ENCODE measurements around the gene CFAP20DC.

Gene CFAP20DC

DNA sequence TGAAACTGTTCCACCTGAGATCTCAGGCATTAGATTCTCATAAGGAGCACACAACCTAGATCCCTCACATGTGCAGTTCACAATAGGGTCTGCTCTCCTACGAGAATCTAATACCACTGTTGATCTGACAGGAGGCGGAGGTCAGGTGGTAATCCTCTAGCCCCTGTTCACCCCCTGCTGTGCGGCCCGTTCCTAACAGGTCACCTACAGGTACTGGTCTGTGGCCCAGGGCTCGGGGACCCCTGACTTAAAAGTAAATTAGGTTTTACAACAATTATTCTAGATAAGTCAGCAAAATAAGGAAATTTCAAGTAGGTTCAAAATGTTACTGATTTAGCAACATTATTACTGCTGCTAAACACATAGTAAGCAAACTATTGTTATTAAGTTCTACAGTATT, 58.2 kb downstream of the CFAP20DC start:
- H3F3A ChIP-seq (ENCODE audit: insufficient read depth, low read length), result no peaks in the 10 kb centered on the region
- H4K20me1 ChIP-seq (ENCODE audit: insufficient read depth, low read length), result no peaks in the 10 kb centered on the region
- TF ChIP-seq EZH2 (optimal IDR thresholded peaks at IDR 0.05; ENCODE audit: low read depth, low read length) (no peak), EZH2phosphoT487 (IDR thresholded peaks at IDR 0.05; ENCODE audit: low read length) (no peak)
- TF ChIP-seq, protein P1, sequence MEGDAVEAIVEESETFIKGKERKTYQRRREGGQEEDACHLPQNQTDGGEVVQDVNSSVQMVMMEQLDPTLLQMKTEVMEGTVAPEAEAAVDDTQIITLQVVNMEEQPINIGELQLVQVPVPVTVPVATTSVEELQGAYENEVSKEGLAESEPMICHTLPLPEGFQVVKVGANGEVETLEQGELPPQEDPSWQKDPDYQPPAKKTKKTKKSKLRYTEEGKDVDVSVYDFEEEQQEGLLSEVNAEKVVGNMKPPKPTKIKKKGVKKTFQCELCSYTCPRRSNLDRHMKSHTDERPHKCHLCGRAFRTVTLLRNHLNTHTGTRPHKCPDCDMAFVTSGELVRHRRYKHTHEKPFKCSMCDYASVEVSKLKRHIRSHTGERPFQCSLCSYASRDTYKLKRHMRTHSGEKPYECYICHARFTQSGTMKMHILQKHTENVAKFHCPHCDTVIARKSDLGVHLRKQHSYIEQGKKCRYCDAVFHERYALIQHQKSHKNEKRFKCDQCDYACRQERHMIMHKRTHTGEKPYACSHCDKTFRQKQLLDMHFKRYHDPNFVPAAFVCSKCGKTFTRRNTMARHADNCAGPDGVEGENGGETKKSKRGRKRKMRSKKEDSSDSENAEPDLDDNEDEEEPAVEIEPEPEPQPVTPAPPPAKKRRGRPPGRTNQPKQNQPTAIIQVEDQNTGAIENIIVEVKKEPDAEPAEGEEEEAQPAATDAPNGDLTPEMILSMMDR (IDR thresholded peaks at IDR 0.05; ENCODE audit: low read length), result no peak
- no peak overlapping the region for H2AFZ ChIP-seq (ENCODE audit: low read length)
- H3K4me2 ChIP-seq (ENCODE audit: low read depth, low read length), result no peak overlapping the region
- H3K79me2 ChIP-seq (ENCODE audit: low read length), result no peaks in the 10 kb centered on the region
- no peak for DNase-seq
- no peaks in the 10 kb centered on the region for H3K36me3 ChIP-seq (replicated peaks; ENCODE audit: insufficient read depth, low read length)
- H3K27ac ChIP-seq (ENCODE audit: low read length), result no peak overlapping the region
- no peak overlapping the region for H3K9ac ChIP-seq (ENCODE audit: low read length)
- H3K4me3 ChIP-seq (ENCODE audit: low read length), result no peak overlapping the region
- H3K9me2 ChIP-seq (replicated peaks; ENCODE audit: insufficient read depth, low read length), result no peaks in the 10 kb centered on the region
- H3K4me1 ChIP-seq (ENCODE audit: low read length), result no peaks in the 10 kb centered on the region
- H3K27me3 ChIP-seq (replicated peaks; ENCODE audit: insufficient read depth, low read length), result no peaks in the 10 kb centered on the region
- H3K9me3 ChIP-seq (replicated peaks; ENCODE audit: insufficient read depth, low read length), result no peaks in the 10 kb centered on the region

DNA sequence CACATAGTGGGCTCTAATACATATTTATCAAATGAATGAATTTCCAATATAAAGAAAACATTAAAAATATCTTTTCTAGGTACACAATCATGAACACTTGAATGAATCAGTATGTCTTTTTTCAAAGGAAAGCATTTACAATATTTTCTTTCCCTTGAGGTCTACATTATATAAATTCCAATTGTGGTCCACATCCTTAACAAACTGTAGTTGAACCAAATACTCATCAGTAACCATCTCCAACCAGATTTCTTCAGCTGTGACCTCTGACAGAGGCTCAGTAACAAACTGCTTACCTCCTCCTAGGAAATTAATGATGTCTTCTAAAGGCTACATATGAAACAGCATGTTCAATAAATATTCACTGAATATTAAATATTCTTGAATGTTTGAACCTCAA, 58.8 kb downstream of the CFAP20DC start:
- H3K4me3 ChIP-seq (ENCODE audit: low read length), result no peak overlapping the region
- no peaks in the 10 kb centered on the region for H4K20me1 ChIP-seq (ENCODE audit: insufficient read depth, low read length)
- H3K9me2 ChIP-seq (replicated peaks; ENCODE audit: insufficient read depth, low read length), result no peaks in the 10 kb centered on the region
- H3K27me3 ChIP-seq (replicated peaks; ENCODE audit: insufficient read depth, low read length), result no peaks in the 10 kb centered on the region
- TF ChIP-seq, protein P1 (IDR thresholded peaks at IDR 0.05; ENCODE audit: low read length), result no peak
- no peak for TF ChIP-seq EZH2 (optimal IDR thresholded peaks at IDR 0.05; ENCODE audit: low read depth, low read length)
- TF ChIP-seq EZH2phosphoT487 (IDR thresholded peaks at IDR 0.05; ENCODE audit: low read length), result no peak
- H3K27ac ChIP-seq (ENCODE audit: low read length), result no peak overlapping the region
- H3K36me3 ChIP-seq (replicated peaks; ENCODE audit: insufficient read depth, low read length), result no peaks in the 10 kb centered on the region
- no peaks in the 10 kb centered on the region for H3K9me3 ChIP-seq (replicated peaks; ENCODE audit: insufficient read depth, low read length)
- no peak overlapping the region for H3K9ac ChIP-seq (ENCODE audit: low read length)
- no peak overlapping the region for H2AFZ ChIP-seq (ENCODE audit: low read length)
- no peak for DNase-seq
- no peak overlapping the region for H3K4me2 ChIP-seq (ENCODE audit: low read depth, low read length)
- no peaks in the 10 kb centered on the region for H3F3A ChIP-seq (ENCODE audit: insufficient read depth, low read length)
- no peaks in the 10 kb centered on the region for H3K79me2 ChIP-seq (ENCODE audit: low read length)
- no peaks in the 10 kb centered on the region for H3K4me1 ChIP-seq (ENCODE audit: low read length)

DNA sequence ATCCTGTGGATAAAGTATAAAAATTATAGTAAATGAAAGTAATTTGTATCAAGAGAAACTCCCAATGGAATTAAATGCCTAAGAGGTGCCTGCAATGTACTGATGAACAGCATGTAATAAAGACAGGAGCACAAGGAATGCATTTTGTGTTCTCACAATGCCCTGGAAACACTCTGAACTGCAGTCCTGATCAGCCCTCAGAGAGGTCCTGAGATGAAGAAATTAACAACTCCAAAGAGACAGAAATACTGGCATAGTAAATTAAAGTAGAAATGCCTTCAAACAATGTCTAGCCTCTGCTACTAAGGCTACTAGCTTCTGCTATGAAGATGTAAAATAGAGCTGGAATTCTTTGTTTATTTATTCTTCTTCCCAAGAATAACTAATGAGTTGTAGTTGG, 59.9 kb downstream of the CFAP20DC start:
- DNase-seq, result no peak
- Histone ChIP-seq H3K4me1 (ENCODE audit: low read length) (no peaks in the 10 kb centered on the region), H3K9me3 (replicated peaks; ENCODE audit: insufficient read depth, low read length) (no peaks in the 10 kb centered on the region), H3K79me2 (ENCODE audit: low read length) (no peaks in the 10 kb centered on the region), H3F3A (ENCODE audit: insufficient read depth, low read length) (no peaks in the 10 kb centered on the region), H3K9me2 (replicated peaks; ENCODE audit: insufficient read depth, low read length) (no peaks in the 10 kb centered on the region), H3K9ac (ENCODE audit: low read length) (no peak overlapping the region), H3K4me3 (ENCODE audit: low read length) (no peak overlapping the region), H3K27ac (ENCODE audit: low read length) (no peak overlapping the region), H4K20me1 (ENCODE audit: insufficient read depth, low read length) (no peaks in the 10 kb centered on the region), H3K36me3 (replicated peaks; ENCODE audit: insufficient read depth, low read length) (no peaks in the 10 kb centered on the region), H3K4me2 (ENCODE audit: low read depth, low read length) (no peak overlapping the region), H2AFZ (ENCODE audit: low read length) (no peak overlapping the region), H3K27me3 (replicated peaks; ENCODE audit: insufficient read depth, low read length) (no peaks in the 10 kb centered on the region)
- TF ChIP-seq, protein P1 (IDR thresholded peaks at IDR 0.05; ENCODE audit: low read length), result no peak
- TF ChIP-seq EZH2phosphoT487 (IDR thresholded peaks at IDR 0.05; ENCODE audit: low read length), result no peak
- TF ChIP-seq EZH2 (optimal IDR thresholded peaks at IDR 0.05; ENCODE audit: low read depth, low read length), result no peak
